SW 1271 (cell line): ENCODE data around the gene CAMKMT.

Experiments
- DNase-seq, 2 experiments: peaks; one replicate each; lab custom pipeline; 2025; lab: John Stamatoyannopoulos, UW

CAMKMT gene

GRCh38 chr2:44649381-44649780 is 287.6 kb downstream of the CAMKMT start:
- DNase-seq = no peak

- DNase-seq = no peak
Measured at GRCh38 chr2:44650796-44651195, 289.0 kb downstream of the CAMKMT start.

- DNase-seq = no peak
Measured at GRCh38 chr2:44651974-44652373, 290.2 kb downstream of the CAMKMT start.

GRCh38 chr2:44652701-44653100 is 291.0 kb downstream of the CAMKMT start:
- DNase-seq = no peak

- DNase-seq = no peak
Measured at GRCh38 chr2:44655401-44655864, 293.7 kb downstream of the CAMKMT start.

GRCh38 chr2:44656460-44656859 is 294.7 kb downstream of the CAMKMT start:
- DNase-seq = no peak

- DNase-seq = no peak
Measured at GRCh38 chr2:44663471-44664073, 301.8 kb downstream of the CAMKMT start.

- peak in 1 of 2 experiments; percentile 7 for DNase-seq
Measured at GRCh38 chr2:44668336-44668735, 306.6 kb downstream of the CAMKMT start.

GRCh38 chr2:44671276-44671675 is 309.5 kb downstream of the CAMKMT start:
- no peak for DNase-seq

- no peak for DNase-seq
Measured at GRCh38 chr2:44671916-44672315, 310.2 kb downstream of the CAMKMT start.

- no peak for DNase-seq
Measured at GRCh38 chr2:44672431-44672830, 310.7 kb downstream of the CAMKMT start.

- DNase-seq = no peak
Measured at GRCh38 chr2:44674473-44675284, 312.9 kb downstream of the CAMKMT start.

- DNase-seq = no peak
Measured at GRCh38 chr2:44676379-44676778, 314.6 kb downstream of the CAMKMT start.

GRCh38 chr2:44679584-44679983 is 317.8 kb downstream of the CAMKMT start:
- DNase-seq = no peak

GRCh38 chr2:44679990-44680389 is 318.2 kb downstream of the CAMKMT start:
- DNase-seq = no peak

- no peak for DNase-seq
Measured at GRCh38 chr2:44680424-44680971, 318.8 kb downstream of the CAMKMT start.

GRCh38 chr2:44680983-44681531 is 319.3 kb downstream of the CAMKMT start:
- no peak for DNase-seq

GRCh38 chr2:44682459-44682858 is 320.7 kb downstream of the CAMKMT start:
- no peak for DNase-seq

- no peak for DNase-seq
Measured at GRCh38 chr2:44684559-44684958, 322.8 kb downstream of the CAMKMT start.

GRCh38 chr2:44686561-44686960 is 324.8 kb downstream of the CAMKMT start:
- no peak for DNase-seq

GRCh38 chr2:44687686-44688455 is 326.1 kb downstream of the CAMKMT start:
- no peak for DNase-seq

- DNase-seq = no peak
Measured at GRCh38 chr2:44688456-44689124, 326.8 kb downstream of the CAMKMT start.
